ENCODE measurements around the gene GRIK4. TPM values are rescaled to one million over a fixed set of nuclear protein-coding genes. Genes with fewer than 3 reads are reported as not detected.

GRIK4 gene
- total RNA-seq, 1 experiment from 2014 or later, result not detected

- DNase-seq, result no peak
- Histone ChIP-seq H3K36me3 (ENCODE audit: low read depth) (no peaks in the 10 kb centered on the region), H2AFZ (no peak overlapping the region), H3K4me3 (no peak overlapping the region), H3K4me1 (replicated peaks; ENCODE audit: insufficient read depth) (no peaks in the 10 kb centered on the region), H3K4me2 (no peak overlapping the region), H3K27me3 (ENCODE audit: insufficient read depth, low read depth) (peaks cover 92% of the 10 kb centered on the region), H3F3A (ENCODE audit: insufficient read depth, low read depth) (no peaks in the 10 kb centered on the region), H3K9me2 (ENCODE audit: insufficient read depth) (no peaks in the 10 kb centered on the region), H3K27ac (no peak overlapping the region), H3K9me3 (ENCODE audit: insufficient read depth, low read depth) (no peaks in the 10 kb centered on the region), H4K20me1 (ENCODE audit: insufficient read depth) (no peaks in the 10 kb centered on the region), H3K79me2 (ENCODE audit: low read depth) (no peaks in the 10 kb centered on the region)
- no TSS peak for BruUV-seq (replicated peaks)
- ChIA-PET POLR2A (ENCODE audit: unreplicated experiment) (no interaction called here), CTCF (no interaction called here)
- TF ChIP-seq CTCF (conservative IDR thresholded peaks at IDR 0.05) (no peak), EZH2 (IDR thresholded peaks at IDR 0.05; ENCODE audit: low read depth) (no peak)
- intact Hi-C loops (cut with micrococcal nuclease; ENCODE audit: unreplicated experiment), result no loop called here
Measured at GRCh38 chr11:120695939-120696338, 184.4 kb downstream of the GRIK4 start.

GRCh38 chr11:120696597-120697218, 185.2 kb downstream of the GRIK4 start:
- BruUV-seq (replicated peaks), result no TSS peak
- no peaks in the 10 kb centered on the region for H3K9me3 ChIP-seq (ENCODE audit: insufficient read depth, low read depth)
- H3K4me2 ChIP-seq, result no peak overlapping the region
- TF ChIP-seq EZH2 (IDR thresholded peaks at IDR 0.05; ENCODE audit: low read depth) (no peak), CTCF (conservative IDR thresholded peaks at IDR 0.05) (0 out of 2 replicates have a peak, but pooled peaks have one; percentile 34)
- no peaks in the 10 kb centered on the region for H3F3A ChIP-seq (ENCODE audit: insufficient read depth, low read depth)
- no peaks in the 10 kb centered on the region for H3K36me3 ChIP-seq (ENCODE audit: low read depth)
- intact Hi-C loops (cut with micrococcal nuclease; ENCODE audit: unreplicated experiment), result no loop called here
- ChIA-PET CTCF (no interaction called here), POLR2A (ENCODE audit: unreplicated experiment) (interaction anchor here (0.6 kb wide), 1 partner anchor 236 kb away, joined by 17 read pairs; no protein-coding TSS in a partner anchor)
- H3K4me3 ChIP-seq, result no peak overlapping the region
- no peaks in the 10 kb centered on the region for H3K4me1 ChIP-seq (replicated peaks; ENCODE audit: insufficient read depth)
- H3K79me2 ChIP-seq (ENCODE audit: low read depth), result no peaks in the 10 kb centered on the region
- H3K9me2 ChIP-seq (ENCODE audit: insufficient read depth), result no peaks in the 10 kb centered on the region
- H2AFZ ChIP-seq, result no peak overlapping the region
- H3K27ac ChIP-seq, result no peak overlapping the region
- H3K27me3 ChIP-seq (ENCODE audit: insufficient read depth, low read depth), result peaks cover 92% of the 10 kb centered on the region
- no peaks in the 10 kb centered on the region for H4K20me1 ChIP-seq (ENCODE audit: insufficient read depth)
- DNase-seq, result no peak

- no peaks in the 10 kb centered on the region for H3K79me2 ChIP-seq (ENCODE audit: low read depth)
- H3K4me1 ChIP-seq (replicated peaks; ENCODE audit: insufficient read depth), result no peaks in the 10 kb centered on the region
- no TSS peak for BruUV-seq (replicated peaks)
- H3F3A ChIP-seq (ENCODE audit: insufficient read depth, low read depth), result no peaks in the 10 kb centered on the region
- TF ChIP-seq EZH2 (IDR thresholded peaks at IDR 0.05; ENCODE audit: low read depth) (no peak), CTCF (conservative IDR thresholded peaks at IDR 0.05) (no peak)
- no peak overlapping the region for H3K27ac ChIP-seq
- no peak overlapping the region for H2AFZ ChIP-seq
- DNase-seq, result no peak
- H3K9me3 ChIP-seq (ENCODE audit: insufficient read depth, low read depth), result no peaks in the 10 kb centered on the region
- CTCF ChIA-PET, result no interaction called here
- H3K4me3 ChIP-seq, result no peak overlapping the region
- POLR2A ChIA-PET (ENCODE audit: unreplicated experiment), result no interaction called here
- no peak overlapping the region for H3K4me2 ChIP-seq
- peaks cover 94% of the 10 kb centered on the region for H3K27me3 ChIP-seq (ENCODE audit: insufficient read depth, low read depth)
- H4K20me1 ChIP-seq (ENCODE audit: insufficient read depth), result no peaks in the 10 kb centered on the region
- no peaks in the 10 kb centered on the region for H3K36me3 ChIP-seq (ENCODE audit: low read depth)
- intact Hi-C loops (cut with micrococcal nuclease; ENCODE audit: unreplicated experiment), result no loop called here
- no peaks in the 10 kb centered on the region for H3K9me2 ChIP-seq (ENCODE audit: insufficient read depth)
Measured at GRCh38 chr11:120698918-120699317, 187.4 kb downstream of the GRIK4 start.
